ENCODE results near the gene IL2RA.

DNA sequence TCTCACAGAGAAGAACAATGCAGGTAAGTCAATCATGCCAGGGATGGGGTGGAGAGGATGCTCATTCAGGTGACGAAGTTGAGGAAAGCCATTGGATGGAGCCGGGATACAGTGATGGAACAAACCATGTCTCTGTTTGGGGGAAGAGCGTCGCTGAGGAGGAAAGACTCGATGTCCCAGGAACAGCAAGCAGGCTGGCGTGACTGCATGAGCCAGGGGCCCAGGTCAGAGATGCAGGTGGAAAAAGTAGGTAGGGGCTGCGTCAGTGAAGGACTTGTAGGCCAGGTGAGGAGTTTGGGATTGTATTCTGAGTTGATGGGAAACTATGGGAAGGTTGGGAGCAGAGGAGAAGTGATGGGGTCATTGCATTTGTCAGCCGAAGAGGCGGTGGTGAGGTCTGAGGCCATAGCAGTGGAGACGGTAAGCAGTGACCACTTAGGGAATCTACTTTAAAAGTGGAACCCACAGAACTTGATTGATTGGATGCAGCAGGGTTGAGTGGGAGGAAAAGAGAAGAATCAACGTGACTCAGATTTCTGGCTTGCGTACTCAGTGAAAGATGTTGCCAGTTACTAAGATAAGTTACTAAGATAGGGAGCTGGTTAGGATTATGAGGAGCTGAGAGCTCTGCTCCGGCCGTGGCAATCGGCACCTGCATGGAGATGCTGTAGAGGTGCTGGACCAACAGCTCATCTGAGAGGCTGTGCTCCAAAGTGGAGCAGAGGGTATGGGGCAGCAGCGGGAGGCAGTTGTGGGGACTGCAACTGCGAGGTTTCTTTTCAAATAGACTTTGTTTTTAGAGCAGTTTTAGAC lies 12.5 kb upstream of the IL2RA start:
- TF ChIP-seq, protein P1, sequence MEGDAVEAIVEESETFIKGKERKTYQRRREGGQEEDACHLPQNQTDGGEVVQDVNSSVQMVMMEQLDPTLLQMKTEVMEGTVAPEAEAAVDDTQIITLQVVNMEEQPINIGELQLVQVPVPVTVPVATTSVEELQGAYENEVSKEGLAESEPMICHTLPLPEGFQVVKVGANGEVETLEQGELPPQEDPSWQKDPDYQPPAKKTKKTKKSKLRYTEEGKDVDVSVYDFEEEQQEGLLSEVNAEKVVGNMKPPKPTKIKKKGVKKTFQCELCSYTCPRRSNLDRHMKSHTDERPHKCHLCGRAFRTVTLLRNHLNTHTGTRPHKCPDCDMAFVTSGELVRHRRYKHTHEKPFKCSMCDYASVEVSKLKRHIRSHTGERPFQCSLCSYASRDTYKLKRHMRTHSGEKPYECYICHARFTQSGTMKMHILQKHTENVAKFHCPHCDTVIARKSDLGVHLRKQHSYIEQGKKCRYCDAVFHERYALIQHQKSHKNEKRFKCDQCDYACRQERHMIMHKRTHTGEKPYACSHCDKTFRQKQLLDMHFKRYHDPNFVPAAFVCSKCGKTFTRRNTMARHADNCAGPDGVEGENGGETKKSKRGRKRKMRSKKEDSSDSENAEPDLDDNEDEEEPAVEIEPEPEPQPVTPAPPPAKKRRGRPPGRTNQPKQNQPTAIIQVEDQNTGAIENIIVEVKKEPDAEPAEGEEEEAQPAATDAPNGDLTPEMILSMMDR (IDR thresholded peaks at IDR 0.05; ENCODE audit: insufficient read depth, low read length, poor library complexity, severe bottlenecking): no peak
- no peak for TF ChIP-seq EZH2phosphoT487 (conservative IDR thresholded peaks at IDR 0.05; ENCODE audit: low read length)
